ENCODE measurements around the gene RAD51B. TPM values are rescaled to one million over a fixed set of nuclear protein-coding genes. Genes with fewer than 3 reads are reported as not detected.

RAD51B gene
- polyA plus RNA-seq, 3 donors = 3.6 to 11.6 (median 9.4) TPM

GRCh38 chr14:68366656-68367055 is 547.1 kb downstream of the RAD51B start:
- Mint-ChIP-seq H3K4me3 (no peak overlapping the region), H3K36me3 (no peaks in the 10 kb centered on the region), H3K9me3 (peaks cover 0 to 3% (median 0%) of the 10 kb centered on the region in 7 donors), H3K27ac (no peak overlapping the region), H3K27me3 (ENCODE audit: low read depth in 3 of 3) (no peaks in the 10 kb centered on the region), H3K4me1 (peaks cover 45% of the 10 kb centered on the region)
- no peaks in the 10 kb centered on the region for H3K36me3 ChIP-seq (replicated peaks in 1 of 2; ENCODE audit: control insufficient read depth in 1 of 2, insufficient read depth in 2 of 2, low read length in 2 of 2)
- no peak overlapping the region for H3K4me2 ChIP-seq (replicated peaks; ENCODE audit: extremely low read depth, low read length, poor library complexity, severe bottlenecking)
- no peaks in the 10 kb centered on the region for H3K27me3 ChIP-seq (ENCODE audit: control insufficient read depth in 2 of 2, insufficient read depth in 2 of 2, low read length in 2 of 2)
- WGBS (ENCODE audit: insufficient coverage) = 82% methylated on average over 2 of the region's 2 CpGs
- no peak for DNase-seq
- H2AFZ ChIP-seq (ENCODE audit: insufficient read depth, low read depth, low read length, poor library complexity, severe bottlenecking) = no peak overlapping the region
- TF ChIP-seq CTCF (IDR thresholded peaks at IDR 0.05) = no peak
- H3K4me3 ChIP-seq (replicated peaks in 1 of 3; ENCODE audit: low read depth in 2 of 3, low read length in 3 of 3) = no peak overlapping the region
- intact Hi-C loops (cut with micrococcal nuclease) = no loop called here
- no peaks in the 10 kb centered on the region for H3K9me3 ChIP-seq (replicated peaks in 1 of 2; ENCODE audit: control insufficient read depth in 1 of 2, insufficient read depth in 1 of 2, low read length in 2 of 2)
- H3K27ac ChIP-seq (ENCODE audit: low read depth in 1 of 2, low read length in 2 of 2) = no peak overlapping the region
- no peaks in the 10 kb centered on the region for H3K79me2 ChIP-seq (ENCODE audit: insufficient read depth, low read length)
- no peak overlapping the region for H3K9ac ChIP-seq (ENCODE audit: insufficient read depth, low read length, poor library complexity, severe bottlenecking)
- H4K20me1 ChIP-seq (ENCODE audit: insufficient read depth, low read length) = no peaks in the 10 kb centered on the region
- peaks cover 34 to 42% of the 10 kb centered on the region in 2 donors for H3K4me1 ChIP-seq (ENCODE audit: control insufficient read depth in 1 of 2, insufficient read depth in 2 of 2, low read length in 2 of 2)

- no peaks in the 10 kb centered on the region for H3K27me3 Mint-ChIP-seq (ENCODE audit: low read depth in 3 of 3)
- Histone ChIP-seq H3K4me2 (replicated peaks; ENCODE audit: extremely low read depth, low read length, poor library complexity, severe bottlenecking) (no peak overlapping the region), H2AFZ (ENCODE audit: insufficient read depth, low read depth, low read length, poor library complexity, severe bottlenecking) (no peak overlapping the region), H3K4me1 (ENCODE audit: control insufficient read depth in 1 of 2, insufficient read depth in 2 of 2, low read length in 2 of 2) (peaks cover 34 to 38% of the 10 kb centered on the region in 2 donors), H3K27me3 (ENCODE audit: control insufficient read depth in 2 of 2, insufficient read depth in 2 of 2, low read length in 2 of 2) (no peaks in the 10 kb centered on the region), H3K27ac (ENCODE audit: low read depth in 1 of 2, low read length in 2 of 2) (no peak overlapping the region), H3K79me2 (ENCODE audit: insufficient read depth, low read length) (no peaks in the 10 kb centered on the region), H3K9ac (ENCODE audit: insufficient read depth, low read length, poor library complexity, severe bottlenecking) (no peak overlapping the region), H3K4me3 (replicated peaks in 1 of 3; ENCODE audit: low read depth in 2 of 3, low read length in 3 of 3) (no peak overlapping the region), H4K20me1 (ENCODE audit: insufficient read depth, low read length) (no peaks in the 10 kb centered on the region), H3K36me3 (replicated peaks in 1 of 2; ENCODE audit: control insufficient read depth in 1 of 2, insufficient read depth in 2 of 2, low read length in 2 of 2) (no peaks in the 10 kb centered on the region), H3K9me3 (replicated peaks in 1 of 2; ENCODE audit: control insufficient read depth in 1 of 2, insufficient read depth in 1 of 2, low read length in 2 of 2) (no peaks in the 10 kb centered on the region)
- intact Hi-C loops (cut with micrococcal nuclease) = no loop called here
- no peaks in the 10 kb centered on the region for H3K36me3 Mint-ChIP-seq
- H3K27ac Mint-ChIP-seq = peak overlapping the region in 4 of 7 donors; percentile 33 to 71 (median 43)
- DNase-seq = peak; percentile 33 to 52 (median 37)
- peaks cover 42% of the 10 kb centered on the region for H3K4me1 Mint-ChIP-seq
- WGBS (ENCODE audit: insufficient coverage) = 47% methylated on average over 5 of the region's 5 CpGs
- peaks cover 0 to 3% (median 0%) of the 10 kb centered on the region in 7 donors for H3K9me3 Mint-ChIP-seq
- TF ChIP-seq CTCF (IDR thresholded peaks at IDR 0.05) = no peak
- H3K4me3 Mint-ChIP-seq = peak overlapping the region in 1 of 2 donors; percentile 35
These were observed 548.0 kb downstream of the RAD51B start for GRCh38 chr14:68367536-68367935.
